Left ventricle myocardium inferior (tissue), 1 donor: Measurements from ENCODE around the gene CDK2. TPM values are rescaled to one million over a fixed set of nuclear protein-coding genes. Genes with fewer than 3 reads are reported as not detected.

Experiments used
- DNase-seq: peaks from one replicate; pipeline ENCODE4 v3.0.0-alpha.2; 2020
- H3K27ac ChIP-seq: fragments of 200-600 bp; replicated peaks from 2 replicates; pipeline ENCODE4 v1.8.0; 2021
- H3K27me3 ChIP-seq: fragments of 200-600 bp; 2 replicates; pipeline ENCODE4 v1.8.0; 2021; ENCODE audit warnings: low read depth
- H3K36me3 ChIP-seq: fragments of 200-600 bp; 2 replicates; pipeline ENCODE4 v1.8.0; 2021
- H3K4me1 ChIP-seq: fragments of 200-600 bp; 2 replicates; pipeline ENCODE4 v1.8.0; 2021
- H3K4me3 ChIP-seq: fragments of 200-600 bp; 2 replicates; pipeline ENCODE4 v1.8.0; 2021; ENCODE audit warnings: mild to moderate bottlenecking, moderate library complexity
- H3K9me3 ChIP-seq: fragments of 200-600 bp; replicated peaks from 2 replicates; pipeline ENCODE4 v1.8.0; 2021
- intact Hi-C: fragments of 100-400 bp; cut with micrococcal nuclease; formaldehyde crosslinking; loops from one replicate; pipeline ENCODE4 v1.11.0; 2022
- total RNA-seq: library from RNA; stranded (reverse); fragmentation: NEBNext Ultra II Directional; extraction: Animal tissue kit (Norgen Biotek cat#: 25700); gene quantifications from one replicate; pipeline ENCODE4 v1.2.1, GENCODE V29; 2021
- TF ChIP-seq, protein P1 (sequence below): fragments of 200-600 bp; IDR thresholded peaks from 2 replicates; pipeline ENCODE4 v1.8.0; 2021; ENCODE audit warnings: antibody characterized with exemption, mild to moderate bottlenecking, borderline replicate concordance
- donor health status: DM: no; HTN: yes; CAD: no; lungs with severe emphysema.

Gene CDK2
- total RNA-seq, 1 donor from 2014 or later = 7.3 TPM

DNA sequence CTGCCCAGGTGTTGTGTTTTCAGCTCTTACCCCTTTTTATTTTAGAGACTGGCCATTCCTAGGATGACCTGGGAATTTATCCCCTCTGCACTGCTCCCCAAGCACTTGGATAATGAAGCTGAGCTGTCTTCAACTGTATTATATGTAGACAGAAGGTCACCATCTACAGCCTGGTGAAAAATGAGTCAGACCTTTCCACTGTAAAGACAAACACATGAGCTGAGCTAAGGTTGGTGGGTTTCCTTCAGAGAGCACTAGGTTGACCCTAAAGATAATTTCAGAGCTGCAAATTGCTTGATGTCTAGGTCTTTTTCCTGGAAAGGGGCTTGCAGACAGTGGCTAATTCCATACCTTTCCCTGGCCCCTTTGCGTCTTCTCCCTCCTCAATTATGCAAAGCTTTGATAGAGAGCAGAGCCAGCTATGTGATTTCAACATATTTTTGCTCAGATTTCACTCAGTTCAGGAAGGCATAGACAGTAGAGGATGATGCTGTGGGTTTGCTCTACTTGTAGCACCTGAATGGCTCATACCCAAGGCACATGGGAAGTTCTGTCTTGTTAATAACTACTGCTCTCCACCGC lies 45.0 kb downstream of the CDK2 start:
- Histone ChIP-seq H3K27me3 (no peaks in the 10 kb centered on the region), H3K4me1 (peaks cover 12% of the 10 kb centered on the region), H3K9me3 (no peaks in the 10 kb centered on the region), H3K27ac (no peak overlapping the region), H3K4me3 (no peak overlapping the region), H3K36me3 (peaks cover 8% of the 10 kb centered on the region)
- intact Hi-C loops = no loop called here
- TF ChIP-seq, protein P1, sequence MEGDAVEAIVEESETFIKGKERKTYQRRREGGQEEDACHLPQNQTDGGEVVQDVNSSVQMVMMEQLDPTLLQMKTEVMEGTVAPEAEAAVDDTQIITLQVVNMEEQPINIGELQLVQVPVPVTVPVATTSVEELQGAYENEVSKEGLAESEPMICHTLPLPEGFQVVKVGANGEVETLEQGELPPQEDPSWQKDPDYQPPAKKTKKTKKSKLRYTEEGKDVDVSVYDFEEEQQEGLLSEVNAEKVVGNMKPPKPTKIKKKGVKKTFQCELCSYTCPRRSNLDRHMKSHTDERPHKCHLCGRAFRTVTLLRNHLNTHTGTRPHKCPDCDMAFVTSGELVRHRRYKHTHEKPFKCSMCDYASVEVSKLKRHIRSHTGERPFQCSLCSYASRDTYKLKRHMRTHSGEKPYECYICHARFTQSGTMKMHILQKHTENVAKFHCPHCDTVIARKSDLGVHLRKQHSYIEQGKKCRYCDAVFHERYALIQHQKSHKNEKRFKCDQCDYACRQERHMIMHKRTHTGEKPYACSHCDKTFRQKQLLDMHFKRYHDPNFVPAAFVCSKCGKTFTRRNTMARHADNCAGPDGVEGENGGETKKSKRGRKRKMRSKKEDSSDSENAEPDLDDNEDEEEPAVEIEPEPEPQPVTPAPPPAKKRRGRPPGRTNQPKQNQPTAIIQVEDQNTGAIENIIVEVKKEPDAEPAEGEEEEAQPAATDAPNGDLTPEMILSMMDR = no peak
- DNase-seq = no peak

DNA sequence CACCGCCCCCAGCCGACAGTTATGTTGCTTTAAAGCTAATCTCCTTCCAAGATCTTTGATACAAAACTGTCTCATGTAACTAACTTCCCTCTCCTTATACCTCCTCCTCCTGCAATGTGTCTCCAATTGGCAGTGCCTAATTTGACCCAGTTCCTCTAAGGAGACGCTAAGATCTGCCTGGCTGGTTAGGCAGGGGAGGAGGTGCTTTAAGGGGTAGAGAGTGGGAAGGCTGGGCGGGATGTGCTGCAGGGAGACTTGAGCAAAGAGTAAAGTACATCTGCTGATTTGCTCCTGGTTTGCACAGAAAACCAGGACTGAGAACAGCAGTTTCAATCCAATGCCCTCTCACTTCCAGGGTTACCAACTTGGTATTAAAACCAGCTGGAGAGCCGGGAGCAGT lies 46.9 kb downstream of the CDK2 start:
- intact Hi-C loops = no loop called here
- Histone ChIP-seq H3K4me3 (no peak overlapping the region), H3K27me3 (no peaks in the 10 kb centered on the region), H3K9me3 (no peaks in the 10 kb centered on the region), H3K4me1 (no peaks in the 10 kb centered on the region), H3K36me3 (peaks cover 11% of the 10 kb centered on the region), H3K27ac (no peak overlapping the region)
- no peak for DNase-seq
- TF ChIP-seq, protein P1 = no peak

DNA sequence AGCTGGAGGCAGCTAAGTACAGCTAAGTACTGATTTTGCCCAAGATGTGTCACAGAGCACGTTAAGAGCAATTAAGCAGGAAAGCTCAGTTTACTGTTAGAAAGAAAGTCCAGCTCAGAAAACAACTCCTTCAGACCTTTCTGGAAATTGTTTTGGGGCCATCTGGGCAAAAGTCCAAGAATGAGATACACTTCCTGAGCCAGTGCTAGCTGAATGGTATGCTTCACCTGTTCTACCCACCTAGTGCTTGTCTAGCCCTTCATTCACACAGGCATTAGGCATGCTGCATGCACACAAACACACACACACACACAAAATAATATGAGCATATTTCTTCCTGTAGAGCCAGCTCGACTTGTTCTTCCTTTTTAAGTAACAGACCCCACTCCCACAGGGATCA lies 47.6 kb downstream of the CDK2 start:
- Histone ChIP-seq H3K4me3 (no peak overlapping the region), H3K4me1 (no peaks in the 10 kb centered on the region), H3K36me3 (peaks cover 18% of the 10 kb centered on the region), H3K9me3 (no peaks in the 10 kb centered on the region), H3K27ac (no peak overlapping the region), H3K27me3 (no peaks in the 10 kb centered on the region)
- TF ChIP-seq, protein P1 = no peak
- intact Hi-C loops = no loop called here
- DNase-seq = no peak

DNA sequence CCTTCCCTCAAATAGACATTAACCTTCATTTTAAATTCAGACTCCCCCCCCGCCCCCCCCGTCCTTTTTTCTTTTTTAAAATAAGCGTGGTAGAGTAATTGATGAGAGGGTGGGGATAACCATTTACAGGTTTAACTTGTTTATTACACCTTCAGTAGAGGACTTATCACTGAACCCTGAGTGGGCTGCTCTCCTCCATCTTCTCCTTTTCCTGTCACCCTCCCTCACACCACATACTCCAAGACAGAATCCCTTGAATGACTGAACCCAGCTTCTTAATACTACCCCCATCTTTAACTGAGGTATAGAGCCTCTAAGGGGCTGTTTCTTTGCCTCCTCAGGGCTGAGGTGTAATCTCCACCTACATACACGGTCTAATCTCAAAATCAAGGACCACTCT lies 50.6 kb downstream of the CDK2 start:
- TF ChIP-seq, protein P1 = no peak
- peaks cover 11% of the 10 kb centered on the region for H3K4me1 ChIP-seq
- intact Hi-C loops = no loop called here
- H3K36me3 ChIP-seq = peaks cover 15% of the 10 kb centered on the region
- no peaks in the 10 kb centered on the region for H3K9me3 ChIP-seq
- H3K27ac ChIP-seq = no peak overlapping the region
- no peaks in the 10 kb centered on the region for H3K27me3 ChIP-seq
- H3K4me3 ChIP-seq = no peak overlapping the region
- no peak for DNase-seq

DNA sequence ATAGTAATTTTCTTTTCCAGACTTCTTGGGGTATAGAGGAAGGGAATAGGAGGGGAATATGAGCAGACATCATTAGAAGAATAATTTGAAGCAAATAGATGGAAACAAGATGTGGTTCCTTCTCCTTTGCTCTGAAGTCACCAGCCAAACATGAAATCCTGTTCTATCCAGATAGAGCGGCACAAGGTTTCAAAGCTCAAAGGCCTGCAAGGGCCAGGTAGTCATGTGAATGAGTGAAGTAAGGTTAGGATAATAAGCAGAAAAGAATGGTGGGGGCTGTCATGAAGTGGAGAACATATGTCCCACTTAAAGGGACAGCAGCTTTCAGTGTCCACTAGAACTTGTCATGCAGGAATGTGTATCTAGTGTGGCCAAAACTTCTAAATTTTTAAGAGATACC lies 51.7 kb downstream of the CDK2 start:
- intact Hi-C loops = no loop called here
- DNase-seq = no peak

More for the DNA sequence above, 51.7 kb downstream of the CDK2 start:
- peaks cover 11% of the 10 kb centered on the region for H3K4me1 ChIP-seq
- H3K27me3 ChIP-seq = no peaks in the 10 kb centered on the region
- H3K27ac ChIP-seq = no peak overlapping the region
- H3K36me3 ChIP-seq = peaks cover 15% of the 10 kb centered on the region
- TF ChIP-seq, protein P1 = no peak
- no peak overlapping the region for H3K4me3 ChIP-seq
- no peaks in the 10 kb centered on the region for H3K9me3 ChIP-seq
